Neural cell (in vitro differentiated cells): ENCODE results near the gene MAP2K7.

Experiments
- CTCF ChIP-seq: fragments of 450-650 bp; IDR thresholded peaks from 2 replicates; pipeline ENCODE4 v1.5.1; 2014; ENCODE audit warnings: antibody characterized with exemption, mild to moderate bottlenecking, moderate library complexity; ENCODE audit not compliant: poor library complexity, severe bottlenecking
- EZH2 ChIP-seq: fragments of 200-600, 300-800 bp; shearing (Covaris generic), sonication (generic); IDR thresholded peaks from 2 replicates; pipeline ENCODE4 v1.6.1; 2014; ENCODE audit warnings: antibody characterized with exemption, low read length, borderline replicate concordance, mild to moderate bottlenecking; ENCODE audit not compliant: insufficient read depth, poor library complexity, severe bottlenecking
- POLR2AphosphoS5 ChIP-seq: IDR thresholded peaks from 2 replicates; pipeline ENCODE4 v1.6.1; 2012

DNA sequence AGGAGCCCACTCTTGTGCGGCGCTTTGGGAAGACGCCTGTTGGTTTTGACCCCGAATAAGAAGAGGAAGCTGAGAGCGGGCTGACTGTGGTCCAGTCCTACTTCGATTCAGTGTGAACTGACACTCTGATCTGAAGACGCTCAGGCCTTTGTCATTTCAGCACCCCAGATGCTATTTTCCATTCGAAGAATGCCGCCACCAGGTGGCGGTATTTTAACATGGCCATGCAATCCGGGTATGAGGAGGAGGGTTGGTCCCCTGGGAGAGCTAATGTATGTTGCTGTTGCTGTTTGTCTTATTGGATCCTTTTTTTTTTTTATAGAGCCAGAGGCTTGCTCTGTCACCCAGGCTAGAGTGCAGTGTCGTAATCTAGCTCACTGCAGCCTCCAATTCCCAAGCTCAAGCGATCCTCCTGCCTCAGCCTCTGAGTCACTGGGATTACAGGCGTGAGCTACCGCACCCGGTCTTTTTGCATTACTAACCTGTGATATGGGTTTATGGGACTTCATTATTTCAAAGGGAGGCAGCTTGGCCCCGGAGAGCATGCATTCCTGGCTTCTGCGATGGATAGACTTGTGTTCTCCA is 40.6 kb downstream of the MAP2K7 start:
- TF ChIP-seq CTCF (peak; percentile 98), POLR2AphosphoS5 (no peak), EZH2 (no peak)
